ENCODE results near the gene PTGR1. TPM values are rescaled to one million over a fixed set of nuclear protein-coding genes. Genes with fewer than 3 reads are reported as not detected.

PTGR1 gene
- polyA plus RNA-seq, 1 donor (not counting 4 experiments of a cell fraction or from before 2014, with no cell fraction given), result 66.0 TPM

DNA sequence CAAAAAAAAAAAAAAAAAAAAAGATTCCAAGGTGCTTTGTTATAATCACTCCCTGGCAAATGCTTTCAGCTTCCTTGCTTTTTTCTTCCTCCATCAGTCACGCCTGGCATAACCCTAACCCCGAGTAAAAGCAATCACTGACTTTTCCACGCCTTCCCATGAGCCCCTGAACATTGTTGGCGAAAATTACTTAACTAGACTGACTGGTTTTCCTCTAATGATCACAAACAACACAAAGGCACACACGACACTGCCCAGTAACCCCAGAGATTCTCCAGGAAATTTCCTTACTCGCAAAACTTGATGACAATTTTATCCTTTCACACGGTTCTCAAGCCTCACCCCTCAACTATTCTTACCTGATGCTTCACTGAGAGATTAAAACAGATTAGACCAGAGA, 11.4 kb upstream of the PTGR1 start:
- Histone ChIP-seq H4K20me1 (ENCODE audit: control insufficient read depth, extremely low read depth, insufficient read depth, low read length) (no peaks in the 10 kb centered on the region), H2AFZ (ENCODE audit: control insufficient read depth, low read length) (peak overlapping the region; percentile 75), H3K9me3 (ENCODE audit: control insufficient read depth, low read depth, low read length) (no peaks in the 10 kb centered on the region), H3K4me3 (ENCODE audit: control insufficient read depth in 2 of 3, extremely low read depth in 1 of 3, insufficient read depth in 2 of 3, low read depth in 1 of 3, low read length in 3 of 3) (no peak overlapping the region), H3K4me1 (ENCODE audit: control insufficient read depth, extremely low read depth, insufficient read depth, low read length) (peaks cover 8% of the 10 kb centered on the region), H3K36me3 (ENCODE audit: control insufficient read depth in 2 of 2, extremely low read depth in 1 of 2, insufficient read depth in 2 of 2, low read length in 2 of 2) (no peaks in the 10 kb centered on the region), H3K79me2 (ENCODE audit: control insufficient read depth, insufficient read depth, low read length) (no peaks in the 10 kb centered on the region), H3K4me2 (ENCODE audit: control insufficient read depth, extremely low read depth, insufficient read depth, low read depth, low read length) (no peak overlapping the region), H3K9ac (ENCODE audit: control insufficient read depth, extremely low read depth, insufficient read depth, low read length) (no peak overlapping the region), H3K9me1 (ENCODE audit: control insufficient read depth, extremely low read depth, insufficient read depth, low read length) (no peaks in the 10 kb centered on the region), H3K27me3 (ENCODE audit: control insufficient read depth, extremely low read depth, insufficient read depth, low read length) (no peaks in the 10 kb centered on the region), H3K27ac (ENCODE audit: control insufficient read depth, insufficient read depth, low read length) (no peak overlapping the region)
- DNase-seq (ENCODE audit: low read depth, low spot score), result no peak
- FAIRE-seq, result no peak
- no peak for TF ChIP-seq EZH2 (IDR thresholded peaks at IDR 0.05; ENCODE audit: low read length)
- TF ChIP-seq, protein P1, sequence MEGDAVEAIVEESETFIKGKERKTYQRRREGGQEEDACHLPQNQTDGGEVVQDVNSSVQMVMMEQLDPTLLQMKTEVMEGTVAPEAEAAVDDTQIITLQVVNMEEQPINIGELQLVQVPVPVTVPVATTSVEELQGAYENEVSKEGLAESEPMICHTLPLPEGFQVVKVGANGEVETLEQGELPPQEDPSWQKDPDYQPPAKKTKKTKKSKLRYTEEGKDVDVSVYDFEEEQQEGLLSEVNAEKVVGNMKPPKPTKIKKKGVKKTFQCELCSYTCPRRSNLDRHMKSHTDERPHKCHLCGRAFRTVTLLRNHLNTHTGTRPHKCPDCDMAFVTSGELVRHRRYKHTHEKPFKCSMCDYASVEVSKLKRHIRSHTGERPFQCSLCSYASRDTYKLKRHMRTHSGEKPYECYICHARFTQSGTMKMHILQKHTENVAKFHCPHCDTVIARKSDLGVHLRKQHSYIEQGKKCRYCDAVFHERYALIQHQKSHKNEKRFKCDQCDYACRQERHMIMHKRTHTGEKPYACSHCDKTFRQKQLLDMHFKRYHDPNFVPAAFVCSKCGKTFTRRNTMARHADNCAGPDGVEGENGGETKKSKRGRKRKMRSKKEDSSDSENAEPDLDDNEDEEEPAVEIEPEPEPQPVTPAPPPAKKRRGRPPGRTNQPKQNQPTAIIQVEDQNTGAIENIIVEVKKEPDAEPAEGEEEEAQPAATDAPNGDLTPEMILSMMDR (optimal IDR thresholded peaks at IDR 0.05 in 1 of 3, IDR thresholded peaks at IDR 0.05 in 1 of 3, conservative IDR thresholded peaks at IDR 0.05 in 1 of 3; ENCODE audit: extremely low read depth in 1 of 3, insufficient read depth in 2 of 3, low read length in 3 of 3), result no peak
- dilution Hi-C loops (cut with MboI; ENCODE audit: extremely low pct_ligation_motif_present, low sequenced_read_pairs), result no loop called here

DNA sequence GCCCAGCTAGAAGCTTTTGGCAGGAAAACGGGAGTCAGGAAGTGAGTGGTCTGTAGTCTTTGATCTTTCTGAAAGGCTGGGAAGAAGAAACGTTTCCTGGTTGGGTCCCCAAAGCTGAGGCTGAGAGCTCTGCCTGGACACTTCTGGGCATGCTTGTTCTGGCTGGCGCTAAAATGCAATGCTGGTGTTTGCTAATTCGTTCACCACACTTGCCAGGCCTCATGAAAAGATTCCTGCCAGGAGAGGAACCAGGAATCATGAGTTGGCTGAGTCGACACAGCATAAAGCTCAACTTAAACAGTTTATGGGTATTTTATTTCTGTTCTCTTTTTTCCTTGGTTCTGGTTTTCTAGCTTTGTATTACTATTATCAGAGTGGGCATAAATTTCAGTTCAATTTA, 10.7 kb upstream of the PTGR1 start:
- peaks cover 8% of the 10 kb centered on the region for H3K4me1 ChIP-seq (ENCODE audit: control insufficient read depth, extremely low read depth, insufficient read depth, low read length)
- H3K9me3 ChIP-seq (ENCODE audit: control insufficient read depth, low read depth, low read length), result no peaks in the 10 kb centered on the region
- H3K36me3 ChIP-seq (ENCODE audit: control insufficient read depth in 2 of 2, extremely low read depth in 1 of 2, insufficient read depth in 2 of 2, low read length in 2 of 2), result no peaks in the 10 kb centered on the region
- H3K4me2 ChIP-seq (ENCODE audit: control insufficient read depth, extremely low read depth, insufficient read depth, low read depth, low read length), result peak overlapping the region; percentile 13
- peak; percentile 65 for FAIRE-seq
- H3K27ac ChIP-seq (ENCODE audit: control insufficient read depth, insufficient read depth, low read length), result no peak overlapping the region
- no peaks in the 10 kb centered on the region for H4K20me1 ChIP-seq (ENCODE audit: control insufficient read depth, extremely low read depth, insufficient read depth, low read length)
- H3K4me3 ChIP-seq (ENCODE audit: control insufficient read depth in 2 of 3, extremely low read depth in 1 of 3, insufficient read depth in 2 of 3, low read depth in 1 of 3, low read length in 3 of 3), result no peak overlapping the region
- TF ChIP-seq, protein P1 (optimal IDR thresholded peaks at IDR 0.05 in 1 of 3, IDR thresholded peaks at IDR 0.05 in 1 of 3, conservative IDR thresholded peaks at IDR 0.05 in 1 of 3; ENCODE audit: extremely low read depth in 1 of 3, insufficient read depth in 2 of 3, low read length in 3 of 3), result no peak
- TF ChIP-seq EZH2 (IDR thresholded peaks at IDR 0.05; ENCODE audit: low read length), result no peak
- no peak for DNase-seq (ENCODE audit: low read depth, low spot score)
- H3K9ac ChIP-seq (ENCODE audit: control insufficient read depth, extremely low read depth, insufficient read depth, low read length), result no peak overlapping the region
- dilution Hi-C loops (cut with MboI; ENCODE audit: extremely low pct_ligation_motif_present, low sequenced_read_pairs), result no loop called here
- no peaks in the 10 kb centered on the region for H3K27me3 ChIP-seq (ENCODE audit: control insufficient read depth, extremely low read depth, insufficient read depth, low read length)
- no peaks in the 10 kb centered on the region for H3K79me2 ChIP-seq (ENCODE audit: control insufficient read depth, insufficient read depth, low read length)
- H3K9me1 ChIP-seq (ENCODE audit: control insufficient read depth, extremely low read depth, insufficient read depth, low read length), result no peaks in the 10 kb centered on the region
- peak overlapping the region; percentile 63 for H2AFZ ChIP-seq (ENCODE audit: control insufficient read depth, low read length)
